H9 (cell line): ENCODE measurements around the gene SLC27A6. TPM values are rescaled to one million over a fixed set of nuclear protein-coding genes. Genes with fewer than 3 reads are reported as not detected.
"Not testable (repeated sequence)": the region's sequence is repeated elsewhere in the genome, so short reads cannot be mapped to it uniquely, and the experiment has no call there.

Experiments
- DNase-seq: peaks from one replicate; pipeline ENCODE4 v3.0.0-alpha.2; 2017
- H2AFZ ChIP-seq: one replicate; pipeline ENCODE4 v1.6.1; 2013; ENCODE audit warnings: mild to moderate bottlenecking, low read length, control low read depth, moderate library complexity
- H2AK5ac ChIP-seq: 2 replicates; pipeline ENCODE4 v1.6.1; 2013; ENCODE audit warnings: low read length, control low read depth, mixed read lengths; ENCODE audit not compliant: insufficient read length
- H2BK120ac ChIP-seq: one replicate; pipeline ENCODE4 v1.6.1; 2013; ENCODE audit warnings: low read depth, mild to moderate bottlenecking, low read length, control low read depth, inconsistent platforms; ENCODE audit not compliant: poor library complexity, severe bottlenecking
- H2BK12ac ChIP-seq: 2 replicates; pipeline ENCODE4 v1.6.1; 2013; ENCODE audit warnings: low read length, control low read depth, mixed read lengths, low read depth; ENCODE audit not compliant: insufficient read length
- H2BK15ac ChIP-seq: 2 replicates; pipeline ENCODE4 v1.6.1; 2013; ENCODE audit warnings: low read depth, low read length, control low read depth
- H2BK20ac ChIP-seq: one replicate; pipeline ENCODE4 v1.6.1; 2013; ENCODE audit warnings: low read depth, mild to moderate bottlenecking, low read length, control low read depth, inconsistent platforms; ENCODE audit not compliant: poor library complexity, severe bottlenecking
- H2BK5ac ChIP-seq: 2 replicates; pipeline ENCODE4 v1.6.1; 2013; ENCODE audit warnings: low read length, control low read depth, mixed read lengths; ENCODE audit not compliant: insufficient read length
- H3K14ac ChIP-seq: 2 replicates; pipeline ENCODE4 v1.6.1; 2013; ENCODE audit warnings: low read length, control low read depth; ENCODE audit not compliant: insufficient read depth
- H3K18ac ChIP-seq: 2 replicates; pipeline ENCODE4 v1.6.1; 2013; ENCODE audit warnings: low read depth, mild to moderate bottlenecking, mixed read lengths, low read length, control low read depth; ENCODE audit not compliant: insufficient read length
- H3K23ac ChIP-seq: 2 replicates; pipeline ENCODE4 v1.6.1; 2013; ENCODE audit warnings: low read length, control low read depth, mixed read lengths, low read depth; ENCODE audit not compliant: insufficient read length
- H3K23me2 ChIP-seq: 2 replicates; pipeline ENCODE4 v1.6.1; 2013; ENCODE audit warnings: low read depth, mild to moderate bottlenecking, mixed read lengths, low read length, control low read depth; ENCODE audit not compliant: insufficient read length, poor library complexity, severe bottlenecking
- H3K27ac ChIP-seq: 2 replicates; pipeline ENCODE4 v1.5.1; 2013; ENCODE audit warnings: low read length, control low read depth, mixed read lengths, low read depth; ENCODE audit not compliant: insufficient read length
- H3K27me3 ChIP-seq: 2 replicates; pipeline ENCODE4 v1.6.1; 2013; ENCODE audit warnings: low read length, control low read depth, inconsistent platforms; ENCODE audit not compliant: insufficient read depth
- H3K4ac ChIP-seq: 2 replicates; pipeline ENCODE4 v1.6.1; 2013; ENCODE audit warnings: low read depth, mild to moderate bottlenecking, control low read depth, inconsistent platforms, low read length, moderate library complexity
- H3K4me1 ChIP-seq: 2 replicates; pipeline ENCODE4 v1.6.1; 2013; ENCODE audit warnings: low read length, control low read depth, inconsistent platforms; ENCODE audit not compliant: insufficient read depth
- H3K4me2 ChIP-seq: 2 replicates; pipeline ENCODE4 v1.6.1; 2013; ENCODE audit warnings: low read length, control low read depth, mixed read lengths; ENCODE audit not compliant: insufficient read length, insufficient read depth
- H3K56ac ChIP-seq: 2 replicates; pipeline ENCODE4 v1.6.1; 2013; ENCODE audit warnings: low read depth, mild to moderate bottlenecking, mixed read lengths, low read length, control low read depth; ENCODE audit not compliant: insufficient read length
- H3K79me1 ChIP-seq: 2 replicates; pipeline ENCODE4 v1.6.1; 2013; ENCODE audit warnings: low read depth, mild to moderate bottlenecking, moderate library complexity, low read length, control low read depth, inconsistent platforms; ENCODE audit not compliant: insufficient read depth, poor library complexity, severe bottlenecking
- H3K79me2 ChIP-seq: 2 replicates; pipeline ENCODE4 v1.6.1; 2013; ENCODE audit warnings: low read length, control low read depth, inconsistent platforms; ENCODE audit not compliant: insufficient read depth
- H3K9ac ChIP-seq: 2 replicates; pipeline ENCODE4 v1.6.1; 2013; ENCODE audit warnings: low read length, control low read depth, mixed read lengths; ENCODE audit not compliant: insufficient read length; ENCODE audit errors: extremely low read depth
- H3K9me3 ChIP-seq: one replicate; pipeline ENCODE4 v1.6.1; 2013; ENCODE audit warnings: low read depth, low read length, inconsistent platforms; ENCODE audit not compliant: control insufficient read depth
- H3T11ph ChIP-seq: one replicate; pipeline ENCODE4 v1.6.1; 2013; ENCODE audit warnings: mild to moderate bottlenecking, low read length, control low read depth, inconsistent platforms
- H4K20me1 ChIP-seq: one replicate; pipeline ENCODE4 v1.6.1; 2013; ENCODE audit not compliant: control insufficient read depth, insufficient read length, insufficient read depth
- H4K5ac ChIP-seq: 2 replicates; pipeline ENCODE4 v1.6.1; 2013; ENCODE audit warnings: low read depth, mild to moderate bottlenecking, mixed read lengths, low read length, control low read depth; ENCODE audit not compliant: insufficient read length
- H4K8ac ChIP-seq: replicated peaks from 2 replicates; pipeline ENCODE4 v1.6.1; 2013; ENCODE audit warnings: low read length, control low read depth, mixed read lengths, low read depth; ENCODE audit not compliant: insufficient read length
- H4K91ac ChIP-seq: 2 replicates; pipeline ENCODE4 v1.6.1; 2013; ENCODE audit warnings: low read depth, mild to moderate bottlenecking, moderate library complexity, mixed read lengths, low read length, control low read depth; ENCODE audit not compliant: insufficient read length
- H3K27ac Mint-ChIP-seq, 3 experiments: 2 replicates in 2 of 3; 3 replicates in 1 of 3; pipeline ENCODE4 v1.8.0; 2020 to 2021; ENCODE audit warnings: mixed read lengths in 3 of 3, mild to moderate bottlenecking in 1 of 3, moderate library complexity in 1 of 3
- H3K27me3 Mint-ChIP-seq: 2 replicates; pipeline ENCODE4 v1.8.0; 2021; ENCODE audit warnings: low read depth, mild to moderate bottlenecking, moderate library complexity, mixed read lengths
- H3K36me3 Mint-ChIP-seq, 3 experiments: 2 replicates in 2 of 3; 3 replicates in 1 of 3; pipeline ENCODE4 v1.8.0; 2020 to 2021; ENCODE audit warnings: low read depth in 3 of 3, mixed read lengths in 3 of 3; ENCODE audit not compliant: insufficient read depth in 1 of 3
- H3K4me1 Mint-ChIP-seq, 2 experiments: 2 replicates each; pipeline ENCODE4 v1.8.0; 2020; ENCODE audit warnings: mixed read lengths in 2 of 2
- H3K4me3 Mint-ChIP-seq, 2 experiments: 2 replicates in 1 of 2; 3 replicates in 1 of 2; pipeline ENCODE4 v1.8.0; 2020 to 2021; ENCODE audit warnings: mild to moderate bottlenecking in 2 of 2, mixed read lengths in 2 of 2, moderate library complexity in 1 of 2
- H3K9me3 Mint-ChIP-seq, 2 experiments: 2 replicates in 1 of 2; 3 replicates in 1 of 2; pipeline ENCODE4 v1.8.0; 2020; ENCODE audit warnings: mild to moderate bottlenecking in 2 of 2, mixed read lengths in 2 of 2, moderate library complexity in 1 of 2
- WGBS: extraction: QIAGEN DNeasy Blood & Tissue Kit; methylation state at CpG from one replicate; pipeline ENCODE4 v1.1.7; 2013; ENCODE audit warnings: missing lambda C conversion rate, low lambda C conversion rate, mixed read lengths; ENCODE audit not compliant: insufficient read length; ENCODE audit errors: extremely low coverage; 5-methylcytosine and 5-hydroxymethylcytosine counted together
- total RNA-seq: library from RNA; stranded (reverse); gene quantifications from 2 replicates; pipeline ENCODE4 v1.2.1, GENCODE V29; 2021
- TF ChIP-seq, protein P1 (sequence below): fragments of 200-600 bp; sonication (generic); conservative IDR thresholded peaks from 3 replicates; pipeline ENCODE4 v1.8.0; 2021; ENCODE audit warnings: antibody characterized with exemption, mild to moderate bottlenecking

SLC27A6 gene
- total RNA-seq, 1 experiment from 2014 or later = 3.0 TPM

DNA sequence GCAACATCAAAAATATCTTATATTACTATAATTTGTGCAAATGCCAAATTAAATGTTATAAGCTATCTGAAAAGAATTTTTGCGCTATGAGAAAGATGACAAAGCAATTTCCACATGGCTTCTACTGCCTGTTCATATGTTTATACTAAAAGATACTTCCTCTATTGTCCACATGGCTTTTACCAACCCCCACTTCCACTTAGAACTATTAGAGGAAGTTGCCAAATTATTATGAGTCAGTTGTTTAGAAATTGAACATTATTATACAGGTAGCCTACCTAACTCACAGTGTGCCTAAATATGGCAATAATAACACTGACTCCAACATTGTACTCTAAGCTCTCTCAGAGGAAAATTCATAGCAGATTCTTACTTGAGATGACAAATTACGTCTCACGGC lies 37.6 kb upstream of the SLC27A6 start:
- Histone ChIP-seq H3K27ac (no peak overlapping the region), H3K9me3 (no peaks in the 10 kb centered on the region), H3K23me2 (no peaks in the 10 kb centered on the region), H3K79me1 (no peaks in the 10 kb centered on the region), H4K5ac (no peak overlapping the region), H3K14ac (no peak overlapping the region), H2BK15ac (no peak overlapping the region), H2AFZ (no peak overlapping the region), H3K27me3 (no peaks in the 10 kb centered on the region), H3K4ac (no peak overlapping the region), H3K79me2 (no peaks in the 10 kb centered on the region), H3K4me2 (no peak overlapping the region), H3K23ac (no peak overlapping the region), H3K18ac (no peak overlapping the region), H2BK5ac (no peak overlapping the region), H2BK20ac (no peak overlapping the region), H4K8ac (no peak overlapping the region), H4K91ac (no peak overlapping the region), H2BK120ac (no peak overlapping the region), H4K20me1 (no peaks in the 10 kb centered on the region), H3K56ac (no peak overlapping the region), H3T11ph (no peak overlapping the region), H2BK12ac (no peak overlapping the region), H3K9ac (no peak overlapping the region), H2AK5ac (no peak overlapping the region), H3K4me1 (no peaks in the 10 kb centered on the region)
- Mint-ChIP-seq H3K9me3 (peaks cover 2 to 5% of the 10 kb centered on the region in 2 experiments; a peak in 3 of 5 replicates), H3K4me1 (no peaks in the 10 kb centered on the region), H3K36me3 (no peaks in the 10 kb centered on the region), H3K4me3 (no peak overlapping the region), H3K27ac (no peak overlapping the region), H3K27me3 (no peaks in the 10 kb centered on the region)
- no peak for DNase-seq
- no CpG with 5 or more reads among the region's 3 CpGs for WGBS
- TF ChIP-seq, protein P1, sequence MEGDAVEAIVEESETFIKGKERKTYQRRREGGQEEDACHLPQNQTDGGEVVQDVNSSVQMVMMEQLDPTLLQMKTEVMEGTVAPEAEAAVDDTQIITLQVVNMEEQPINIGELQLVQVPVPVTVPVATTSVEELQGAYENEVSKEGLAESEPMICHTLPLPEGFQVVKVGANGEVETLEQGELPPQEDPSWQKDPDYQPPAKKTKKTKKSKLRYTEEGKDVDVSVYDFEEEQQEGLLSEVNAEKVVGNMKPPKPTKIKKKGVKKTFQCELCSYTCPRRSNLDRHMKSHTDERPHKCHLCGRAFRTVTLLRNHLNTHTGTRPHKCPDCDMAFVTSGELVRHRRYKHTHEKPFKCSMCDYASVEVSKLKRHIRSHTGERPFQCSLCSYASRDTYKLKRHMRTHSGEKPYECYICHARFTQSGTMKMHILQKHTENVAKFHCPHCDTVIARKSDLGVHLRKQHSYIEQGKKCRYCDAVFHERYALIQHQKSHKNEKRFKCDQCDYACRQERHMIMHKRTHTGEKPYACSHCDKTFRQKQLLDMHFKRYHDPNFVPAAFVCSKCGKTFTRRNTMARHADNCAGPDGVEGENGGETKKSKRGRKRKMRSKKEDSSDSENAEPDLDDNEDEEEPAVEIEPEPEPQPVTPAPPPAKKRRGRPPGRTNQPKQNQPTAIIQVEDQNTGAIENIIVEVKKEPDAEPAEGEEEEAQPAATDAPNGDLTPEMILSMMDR = no peak

DNA sequence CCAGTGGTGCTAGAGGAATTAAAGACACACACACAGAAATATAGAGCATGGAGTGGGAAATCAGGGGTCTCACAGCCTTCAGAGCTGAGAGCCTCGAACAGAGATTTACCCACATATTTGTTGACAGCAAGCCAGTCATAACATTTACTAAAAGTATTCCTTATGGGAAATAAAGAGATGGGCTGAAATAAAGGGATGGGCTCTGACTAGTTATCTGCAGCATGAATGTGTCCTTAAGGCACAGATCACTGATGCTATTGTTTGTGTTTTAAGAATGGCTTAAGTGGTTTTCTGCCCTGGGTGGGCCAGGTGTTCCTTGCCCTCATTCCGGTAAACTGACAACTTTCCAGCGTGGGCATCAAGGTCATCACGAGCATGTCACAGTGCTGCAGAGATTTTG lies 33.1 kb upstream of the SLC27A6 start:
- H3K23me2 ChIP-seq, H3K23ac ChIP-seq, H4K8ac ChIP-seq, H2BK5ac ChIP-seq, H3T11ph ChIP-seq, H3K79me2 ChIP-seq, H4K20me1 ChIP-seq, H3K4ac ChIP-seq, H3K27ac Mint-ChIP-seq, H3K9me3 ChIP-seq, H2BK12ac ChIP-seq, H3K56ac ChIP-seq, H3K4me3 Mint-ChIP-seq, H3K9ac ChIP-seq, H3K9me3 Mint-ChIP-seq, H2BK15ac ChIP-seq, H2AFZ ChIP-seq, H3K18ac ChIP-seq, H3K36me3 Mint-ChIP-seq, H3K4me2 ChIP-seq, H3K27me3 Mint-ChIP-seq, H3K27me3 ChIP-seq, H3K4me1 ChIP-seq, H2BK20ac ChIP-seq, H3K14ac ChIP-seq, DNase-seq, H4K91ac ChIP-seq, H3K4me1 Mint-ChIP-seq, H2AK5ac ChIP-seq, H2BK120ac ChIP-seq, H4K5ac ChIP-seq, H3K79me1 ChIP-seq, H3K27ac ChIP-seq: not testable (repeated sequence)
- no CpG with 5 or more reads among the region's 4 CpGs for WGBS
